ENCODE results near the gene LITAF. TPM values are rescaled to one million over a fixed set of nuclear protein-coding genes. Genes with fewer than 3 reads are reported as not detected.

LITAF gene
- polyA plus RNA-seq, 2 of the 4 experiments (the other 2 are of a cell fraction), result 197 to 227 TPM

DNA sequence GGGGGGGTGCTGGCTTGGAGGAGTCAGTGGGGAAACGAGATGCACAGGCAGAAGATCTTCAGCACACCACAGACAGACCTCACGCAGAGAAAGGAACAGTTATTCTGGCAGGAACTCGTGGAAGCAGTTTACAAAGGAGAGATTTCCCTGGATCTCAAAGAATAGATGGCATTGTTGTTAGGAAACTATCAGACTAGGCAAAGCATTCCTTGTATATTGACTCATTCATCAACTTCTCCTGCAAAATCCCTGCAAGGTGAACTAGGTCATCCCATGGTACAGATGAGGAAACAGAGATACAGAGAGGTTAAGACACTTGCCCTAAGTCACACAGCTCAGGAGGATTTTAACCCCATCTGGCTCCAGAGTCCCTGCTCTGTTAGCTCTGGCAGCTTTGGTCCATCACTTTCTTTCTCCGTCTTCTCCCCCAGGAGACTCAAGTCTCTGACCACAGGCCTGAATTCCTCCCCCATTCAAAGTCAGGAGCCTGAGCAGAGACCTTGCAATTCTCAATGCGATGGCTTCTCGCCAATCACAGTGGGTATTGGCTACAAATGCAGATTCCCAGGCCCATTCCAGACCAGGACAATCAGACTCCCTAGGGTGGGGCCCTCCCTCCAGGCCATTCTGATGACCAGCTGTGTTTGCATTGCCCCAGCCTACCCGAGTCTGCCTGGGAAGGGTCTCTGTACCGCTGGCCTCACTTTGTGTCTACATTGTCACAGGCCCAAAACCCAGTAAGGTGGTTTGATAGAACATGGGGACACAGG, 56.4 kb downstream of the LITAF start:
- POLR2A ChIA-PET, result no interaction called here
- Histone ChIP-seq H3K4me3 (no peak overlapping the region), H3K4me2 (peak overlapping the region; percentile 28), H3K9me3 (no peaks in the 10 kb centered on the region), H3K27ac (peak overlapping the region; percentile 60 to 80), H3K4me1 (peaks cover 38% of the 10 kb centered on the region)
- peak; percentile 22 to 45; a peak in 4 of 6 replicates for ATAC-seq
- WGBS (ENCODE audit: missing lambda C conversion rate), result 58% methylated on average over 8 of the region's 8 CpGs
- no peak for FAIRE-seq
- DNase-seq (ENCODE audit: low read depth in 1 of 2, low spot score in 1 of 2), result peak in 1 of 2 experiments; percentile 59
- CTCF ChIA-PET, result interaction anchor here (0.6 to 7.7 kb wide), 10 partner anchors 8 to 134 kb away, joined by 3 to 40 read pairs (median 6); partner anchors contain the start of gene LITAF
- peak; percentile 64; the same call in 1 of the 2 replicates for TF ChIP-seq KDM1A (IDR thresholded peaks at IDR 0.05; ENCODE audit: low read depth)
- peak; percentile 32 to 57; a peak in 3 of 5 replicates for TF ChIP-seq JUN (IDR thresholded peaks at IDR 0.05)
- TF ChIP-seq CEBPB (IDR thresholded peaks at IDR 0.05), result no peak
- TF ChIP-seq, protein P1, sequence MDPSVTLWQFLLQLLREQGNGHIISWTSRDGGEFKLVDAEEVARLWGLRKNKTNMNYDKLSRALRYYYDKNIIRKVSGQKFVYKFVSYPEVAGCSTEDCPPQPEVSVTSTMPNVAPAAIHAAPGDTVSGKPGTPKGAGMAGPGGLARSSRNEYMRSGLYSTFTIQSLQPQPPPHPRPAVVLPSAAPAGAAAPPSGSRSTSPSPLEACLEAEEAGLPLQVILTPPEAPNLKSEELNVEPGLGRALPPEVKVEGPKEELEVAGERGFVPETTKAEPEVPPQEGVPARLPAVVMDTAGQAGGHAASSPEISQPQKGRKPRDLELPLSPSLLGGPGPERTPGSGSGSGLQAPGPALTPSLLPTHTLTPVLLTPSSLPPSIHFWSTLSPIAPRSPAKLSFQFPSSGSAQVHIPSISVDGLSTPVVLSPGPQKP (IDR thresholded peaks at IDR 0.05; ENCODE audit: low read depth, low read length), result no peak
- no peak for TF ChIP-seq FOSL2 (IDR thresholded peaks at IDR 0.05)
- 0 out of 2 replicates have a peak, but pooled peaks have one; percentile 38 for TF ChIP-seq FOSL2 (CRISPR knock-in tag; IDR thresholded peaks at IDR 0.05)
- no peak for TF ChIP-seq MAFK (IDR thresholded peaks at IDR 0.05; ENCODE audit: partially characterized antibody)
- no peak for TF ChIP-seq GATA3 (IDR thresholded peaks at IDR 0.05; ENCODE audit: borderline replicate concordance)
- no peak for TF ChIP-seq HEYL (CRISPR knock-in tag; IDR thresholded peaks at IDR 0.05)
- peak; percentile 86 for TF ChIP-seq ZFP36 (IDR thresholded peaks at IDR 0.05; ENCODE audit: borderline replicate concordance, partially characterized antibody)
- no peak for TF ChIP-seq KDM5A (IDR thresholded peaks at IDR 0.05)
- TF ChIP-seq, protein P2, sequence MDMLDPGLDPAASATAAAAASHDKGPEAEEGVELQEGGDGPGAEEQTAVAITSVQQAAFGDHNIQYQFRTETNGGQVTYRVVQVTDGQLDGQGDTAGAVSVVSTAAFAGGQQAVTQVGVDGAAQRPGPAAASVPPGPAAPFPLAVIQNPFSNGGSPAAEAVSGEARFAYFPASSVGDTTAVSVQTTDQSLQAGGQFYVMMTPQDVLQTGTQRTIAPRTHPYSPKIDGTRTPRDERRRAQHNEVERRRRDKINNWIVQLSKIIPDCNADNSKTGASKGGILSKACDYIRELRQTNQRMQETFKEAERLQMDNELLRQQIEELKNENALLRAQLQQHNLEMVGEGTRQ (IDR thresholded peaks at IDR 0.05), result no peak

DNA sequence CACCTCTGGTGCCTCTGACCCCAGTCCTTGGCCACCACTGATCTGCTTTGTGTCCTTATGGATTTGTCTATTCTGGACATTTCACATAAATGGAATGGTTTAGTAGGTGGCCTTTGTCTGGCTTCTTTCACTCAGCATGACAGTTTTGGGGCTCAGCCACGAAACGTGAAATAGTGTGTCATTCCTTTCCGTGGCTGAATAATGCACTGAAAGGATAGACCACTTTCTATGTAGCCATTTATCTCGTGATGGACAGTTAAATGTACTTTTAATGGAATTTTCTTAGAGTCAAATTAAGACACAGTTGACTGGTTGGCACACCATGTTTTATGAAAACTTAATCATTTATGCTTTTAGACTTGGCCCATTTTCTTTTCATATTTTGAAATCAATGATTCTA, 57.4 kb downstream of the LITAF start:
- FAIRE-seq, result no peak
- Histone ChIP-seq H3K4me1 (peaks cover 28% of the 10 kb centered on the region), H3K27ac (peak overlapping the region; percentile 60 to 80; a peak in 4 of 6 replicates), H3K9me3 (no peaks in the 10 kb centered on the region), H3K4me2 (no peak overlapping the region), H3K4me3 (no peak overlapping the region)
- no peak for TF ChIP-seq CHD2 (IDR thresholded peaks at IDR 0.05; ENCODE audit: low read length, partially characterized antibody)
- no peak for TF ChIP-seq ESRRA (IDR thresholded peaks at IDR 0.05; ENCODE audit: borderline replicate concordance, low read length)
- no peak for TF ChIP-seq RARB (CRISPR knock-in tag; IDR thresholded peaks at IDR 0.05)
- no peak for TF ChIP-seq HDAC2 (IDR thresholded peaks at IDR 0.05)
- no peak for TF ChIP-seq ZFP36 (IDR thresholded peaks at IDR 0.05; ENCODE audit: borderline replicate concordance, partially characterized antibody)
- no peak for TF ChIP-seq SREBF2 (IDR thresholded peaks at IDR 0.05)
- no peak for TF ChIP-seq CEBPB (IDR thresholded peaks at IDR 0.05)
- no peak for TF ChIP-seq EP300 (IDR thresholded peaks at IDR 0.05)
- TF ChIP-seq, protein P3, sequence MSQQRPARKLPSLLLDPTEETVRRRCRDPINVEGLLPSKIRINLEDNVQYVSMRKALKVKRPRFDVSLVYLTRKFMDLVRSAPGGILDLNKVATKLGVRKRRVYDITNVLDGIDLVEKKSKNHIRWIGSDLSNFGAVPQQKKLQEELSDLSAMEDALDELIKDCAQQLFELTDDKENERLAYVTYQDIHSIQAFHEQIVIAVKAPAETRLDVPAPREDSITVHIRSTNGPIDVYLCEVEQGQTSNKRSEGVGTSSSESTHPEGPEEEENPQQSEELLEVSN (IDR thresholded peaks at IDR 0.05; ENCODE audit: borderline replicate concordance, low read depth), result no peak
- no peak for TF ChIP-seq FOSL2 (IDR thresholded peaks at IDR 0.05)
- TF ChIP-seq FOSL2 (CRISPR knock-in tag; IDR thresholded peaks at IDR 0.05), result no peak
- TF ChIP-seq MYC (IDR thresholded peaks at IDR 0.05; ENCODE audit: borderline replicate concordance, low read length), result no peak
- ChIA-PET CTCF (interaction anchor here (0.6 to 7.7 kb wide), 6 partner anchors 13 to 133 kb away, joined by 3 to 40 read pairs (median 6); partner anchors contain the start of gene LITAF), POLR2A (no interaction called here)
- WGBS (ENCODE audit: missing lambda C conversion rate), result 96% methylated on average over 4 of the region's 4 CpGs
- no peak for DNase-seq (ENCODE audit: low read depth in 1 of 2, low spot score in 1 of 2)
- ATAC-seq, result no peak

DNA sequence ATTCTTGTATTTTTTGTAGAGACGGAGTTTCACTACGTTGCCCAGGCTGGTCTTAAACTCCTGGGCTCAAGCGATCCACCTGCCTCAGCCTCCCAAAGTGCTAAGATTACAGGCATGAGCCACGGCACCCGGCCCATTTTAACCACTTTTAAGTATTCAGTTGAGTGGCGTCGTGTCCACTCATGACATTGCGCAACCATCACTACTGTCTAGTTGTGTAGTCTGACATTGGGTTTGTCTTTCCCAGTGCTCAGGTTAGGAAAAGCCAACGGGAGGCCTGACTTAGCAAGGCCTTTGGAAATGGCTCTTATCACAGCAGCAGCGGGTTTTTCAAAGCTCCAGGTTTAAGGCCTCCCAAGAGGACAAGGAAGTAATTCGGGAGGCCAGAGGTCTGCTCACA, 58.7 kb downstream of the LITAF start:
- ChIA-PET CTCF (interaction anchor here (0.6 to 2.8 kb wide), 4 partner anchors 11 to 132 kb away, joined by 3 to 6 read pairs (median 4); no protein-coding TSS in a partner anchor), POLR2A (no interaction called here)
- FAIRE-seq (no peak), DNase-seq (ENCODE audit: low read depth in 1 of 2, low spot score in 1 of 2) (no peak), ATAC-seq (no peak)
- TF ChIP-seq KDM5A (IDR thresholded peaks at IDR 0.05) (no peak), CEBPB (IDR thresholded peaks at IDR 0.05) (peak; percentile 76 to 90; a peak in 3 of 4 replicates)
- peaks cover 18% of the 10 kb centered on the region for H3K4me1 ChIP-seq
- no peaks in the 10 kb centered on the region for H3K9me3 ChIP-seq
- H3K4me2 ChIP-seq, result no peak overlapping the region
- peak overlapping the region in 1 of 2 experiments; percentile 42; a peak in 2 of 6 replicates for H3K27ac ChIP-seq
- WGBS (ENCODE audit: missing lambda C conversion rate), result 88% methylated on average over 11 of the region's 11 CpGs
- no peak overlapping the region for H3K4me3 ChIP-seq

Data from A549 (cell line).